ENCODE results near the gene PTCH2.
A peak's percentile ranks its signal among the peaks of the same experiment; 100 is the strongest.

The PTCH2 gene

GRCh38 chr1:44777969-44778635 lies 65.0 kb downstream of the PTCH2 start:
- no peak for DNase-seq (ENCODE audit: low read depth)

DNA sequence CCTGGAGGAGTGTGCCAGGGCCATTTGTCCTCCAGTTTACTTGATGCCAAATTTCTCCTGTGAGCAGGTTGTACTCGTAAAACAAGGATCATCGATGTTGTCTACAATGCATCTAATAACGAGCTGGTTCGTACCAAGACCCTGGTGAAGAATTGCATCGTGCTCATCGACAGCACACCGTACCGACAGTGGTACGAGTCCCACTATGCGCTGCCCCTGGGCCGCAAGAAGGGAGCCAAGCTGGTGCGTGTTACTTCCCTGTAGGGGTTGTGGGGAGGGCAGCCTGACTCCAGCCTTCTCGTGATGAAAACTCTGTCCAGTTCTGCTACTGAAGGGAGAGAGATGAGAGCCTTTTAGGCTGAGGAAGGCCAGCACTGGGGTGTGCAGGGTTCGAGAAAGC lies 65.5 kb downstream of the PTCH2 start:
- no peak for DNase-seq (ENCODE audit: low read depth)

- no peak for DNase-seq (ENCODE audit: low read depth)
These were observed 66.4 kb downstream of the PTCH2 start for GRCh38 chr1:44776730-44777068.

DNA sequence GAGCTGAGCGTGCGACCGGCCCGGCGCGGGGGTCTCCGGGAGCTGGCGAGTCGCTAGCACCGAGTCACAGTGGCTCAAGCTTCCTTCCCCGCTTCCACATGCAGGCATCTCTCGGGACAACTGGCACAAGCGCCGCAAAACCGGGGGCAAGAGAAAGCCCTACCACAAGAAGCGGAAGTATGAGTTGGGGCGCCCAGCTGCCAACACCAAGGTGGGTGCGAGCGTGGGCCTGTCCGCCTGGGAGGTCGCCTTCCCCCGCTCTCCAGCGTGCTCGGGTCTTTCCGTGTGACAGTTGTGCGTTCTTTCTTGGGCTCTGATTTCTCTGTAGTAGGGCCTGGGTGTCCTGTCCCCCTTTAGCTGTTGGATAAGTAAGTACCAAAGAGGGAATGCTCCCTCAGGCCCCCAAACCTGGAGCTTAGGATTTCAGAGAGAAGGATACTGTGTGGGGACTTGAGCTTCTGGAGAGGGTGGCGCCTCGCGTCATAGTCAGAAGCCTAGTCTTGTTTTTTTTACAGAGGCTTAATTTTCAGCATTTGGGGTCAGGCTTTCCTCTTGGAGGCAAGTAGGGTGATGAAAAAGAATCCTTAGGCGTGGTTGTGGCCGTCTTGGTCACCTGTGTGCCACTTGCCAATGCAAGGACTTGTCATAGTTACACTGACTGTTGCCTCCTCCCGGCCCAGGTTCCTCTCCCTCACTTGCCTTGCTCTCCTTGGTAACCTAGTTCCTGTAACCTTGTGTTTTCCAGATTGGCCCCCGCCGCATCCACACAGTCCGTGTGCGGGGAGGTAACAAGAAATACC lies 66.9 kb downstream of the PTCH2 start:
- DNase-seq (ENCODE audit: low read depth) = no peak

- peak; percentile 62 for DNase-seq (ENCODE audit: low read depth)
These were observed 67.7 kb downstream of the PTCH2 start, which contains the start of gene RPS8 for GRCh38 chr1:44775078-44775929. Gene RPS8 (plus strand): TSS chr1:44775540. CDS start chr1:44775597, 57 bp downstream.
